RWPE2 (cell line): ENCODE data around the gene CAMK2A.

Experiments
- ATAC-seq: fragments of 200-7000 bp; cut with Tn5 transposase; 3 replicates; pipeline ENCODE4 v1.9.1; 2021; ENCODE audit warnings: low read depth
- DNase-seq: peaks from one replicate; pipeline ENCODE4 v3.0.0-alpha.2; 2020; ENCODE audit warnings: low spot score
- H3K27ac ChIP-seq: fragments of 450-650 bp; 2 replicates; pipeline ENCODE4 v1.5.1; 2017; ENCODE audit warnings: mild to moderate bottlenecking; ENCODE audit not compliant: poor library complexity, severe bottlenecking
- H3K27me3 ChIP-seq: fragments of 250-450 bp; sonication (Bioruptor Pico); 2 replicates; pipeline ENCODE4 v1.5.1; 2021; ENCODE audit warnings: mild to moderate bottlenecking, moderate library complexity; ENCODE audit not compliant: insufficient read depth, poor library complexity, severe bottlenecking
- H3K36me3 ChIP-seq: fragments of 250-450 bp; sonication (Bioruptor Pico); 2 replicates; pipeline ENCODE4 v1.5.1; 2020; ENCODE audit warnings: low read depth, mild to moderate bottlenecking, moderate library complexity
- H3K4me1 ChIP-seq: fragments of 250-450 bp; sonication (Bioruptor Pico); 2 replicates; pipeline ENCODE4 v1.5.1; 2021; ENCODE audit warnings: mild to moderate bottlenecking, moderate library complexity; ENCODE audit not compliant: insufficient read depth, poor library complexity, severe bottlenecking
- H3K4me3 ChIP-seq: fragments of 250-450 bp; sonication (Bioruptor Pico); 2 replicates; pipeline ENCODE4 v1.5.1; 2021; ENCODE audit warnings: mild to moderate bottlenecking, moderate library complexity; ENCODE audit not compliant: severe bottlenecking
- H3K9me3 ChIP-seq: fragments of 250-450 bp; sonication (Bioruptor Pico); 2 replicates; pipeline ENCODE4 v1.5.1; 2021; ENCODE audit warnings: mild to moderate bottlenecking, moderate library complexity; ENCODE audit not compliant: severe bottlenecking
- TF ChIP-seq, protein P1 (sequence below): fragments of 450-650 bp; IDR thresholded peaks from one replicate; pipeline ENCODE4 v1.5.1; 2017; ENCODE audit warnings: mild to moderate bottlenecking, moderate library complexity; ENCODE audit not compliant: poor library complexity, severe bottlenecking

Gene CAMK2A

DNA sequence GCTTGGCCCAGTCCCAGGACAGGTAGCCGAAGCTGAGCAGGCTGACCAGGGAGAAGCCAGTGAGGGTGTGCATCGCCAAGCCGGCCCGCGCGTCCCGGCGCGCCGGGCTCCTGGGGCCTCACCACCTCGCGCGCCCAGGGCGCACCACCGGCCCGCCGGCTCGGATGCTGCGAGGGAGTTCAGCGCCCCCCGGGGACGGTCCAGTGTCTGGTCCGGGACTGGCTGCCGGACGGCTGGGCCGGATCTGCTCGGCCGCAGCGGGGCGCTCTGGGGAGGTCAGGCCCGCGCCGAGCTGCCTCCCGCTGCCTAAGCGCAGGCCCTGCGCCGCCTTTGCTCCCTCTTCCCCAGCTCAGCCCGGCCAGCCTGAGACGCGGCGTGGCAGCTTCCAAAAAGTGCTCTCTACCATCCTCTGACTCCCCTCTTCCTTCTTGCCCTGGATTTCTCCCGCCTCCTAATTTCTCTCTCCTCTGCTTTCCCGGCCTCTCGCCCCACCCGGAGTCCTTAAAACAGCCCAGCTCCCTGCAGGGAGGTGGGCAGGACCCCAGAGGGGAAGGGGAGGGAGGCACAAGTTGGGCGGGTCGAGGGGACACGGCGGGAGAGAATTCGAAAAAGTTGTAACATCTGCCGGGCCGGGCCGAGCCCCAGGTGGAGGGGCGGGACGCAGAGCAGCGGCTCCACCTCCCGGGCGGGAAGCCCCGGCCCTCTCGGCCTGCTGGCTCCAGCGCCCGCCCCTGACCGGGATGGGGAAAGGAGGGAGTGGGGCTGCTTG is 12.9 kb upstream of the CAMK2A start, which contains the start of gene ARSI:
TSS of gene ARSI (minus strand) at position 605 of the 769 bp plus-strand sequence. CDS start at position 73, 532 bp downstream.
- no peaks in the 10 kb centered on the region for H3K9me3 ChIP-seq
- peak; percentile 71 for ATAC-seq
- peak; percentile 80 for DNase-seq
- H3K36me3 ChIP-seq, result no peaks in the 10 kb centered on the region
- peak within 1 kb of the TSS; percentile 23 for H3K4me3 ChIP-seq
- H3K27me3 ChIP-seq, result no peaks in the 10 kb centered on the region
- no peak within 1 kb of the TSS for H3K27ac ChIP-seq
- H3K4me1 ChIP-seq, result peaks cover 32% of the 10 kb centered on the region
- TF ChIP-seq, protein P1, sequence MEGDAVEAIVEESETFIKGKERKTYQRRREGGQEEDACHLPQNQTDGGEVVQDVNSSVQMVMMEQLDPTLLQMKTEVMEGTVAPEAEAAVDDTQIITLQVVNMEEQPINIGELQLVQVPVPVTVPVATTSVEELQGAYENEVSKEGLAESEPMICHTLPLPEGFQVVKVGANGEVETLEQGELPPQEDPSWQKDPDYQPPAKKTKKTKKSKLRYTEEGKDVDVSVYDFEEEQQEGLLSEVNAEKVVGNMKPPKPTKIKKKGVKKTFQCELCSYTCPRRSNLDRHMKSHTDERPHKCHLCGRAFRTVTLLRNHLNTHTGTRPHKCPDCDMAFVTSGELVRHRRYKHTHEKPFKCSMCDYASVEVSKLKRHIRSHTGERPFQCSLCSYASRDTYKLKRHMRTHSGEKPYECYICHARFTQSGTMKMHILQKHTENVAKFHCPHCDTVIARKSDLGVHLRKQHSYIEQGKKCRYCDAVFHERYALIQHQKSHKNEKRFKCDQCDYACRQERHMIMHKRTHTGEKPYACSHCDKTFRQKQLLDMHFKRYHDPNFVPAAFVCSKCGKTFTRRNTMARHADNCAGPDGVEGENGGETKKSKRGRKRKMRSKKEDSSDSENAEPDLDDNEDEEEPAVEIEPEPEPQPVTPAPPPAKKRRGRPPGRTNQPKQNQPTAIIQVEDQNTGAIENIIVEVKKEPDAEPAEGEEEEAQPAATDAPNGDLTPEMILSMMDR, result peak; percentile 64

DNA sequence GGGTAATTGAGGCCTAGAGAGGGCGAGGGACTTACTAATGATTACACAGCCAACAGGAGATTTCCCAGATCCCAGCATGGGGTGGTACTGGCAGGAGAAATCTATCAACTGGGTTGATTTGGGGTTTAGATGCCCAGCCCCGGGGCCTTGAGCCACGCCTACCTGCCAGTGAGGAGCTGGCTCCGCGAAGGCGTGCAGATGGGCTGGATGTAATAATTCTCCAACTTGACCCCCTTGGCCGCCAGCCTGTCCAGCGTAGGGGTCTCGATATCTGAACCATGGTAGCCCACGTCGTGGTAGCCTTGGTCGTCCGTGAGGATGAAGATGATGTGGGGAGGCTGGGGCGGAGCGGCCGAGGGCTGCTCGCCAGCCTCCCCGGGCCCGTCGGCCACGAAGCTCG is 12.3 kb upstream of the CAMK2A start:
- Histone ChIP-seq H3K4me3 (peak overlapping the region; percentile 23), H3K4me1 (peaks cover 32% of the 10 kb centered on the region), H3K36me3 (no peaks in the 10 kb centered on the region), H3K27me3 (no peaks in the 10 kb centered on the region), H3K9me3 (no peaks in the 10 kb centered on the region), H3K27ac (no peak overlapping the region)
- ATAC-seq, result no peak
- DNase-seq, result no peak
- TF ChIP-seq, protein P1, result no peak

DNA sequence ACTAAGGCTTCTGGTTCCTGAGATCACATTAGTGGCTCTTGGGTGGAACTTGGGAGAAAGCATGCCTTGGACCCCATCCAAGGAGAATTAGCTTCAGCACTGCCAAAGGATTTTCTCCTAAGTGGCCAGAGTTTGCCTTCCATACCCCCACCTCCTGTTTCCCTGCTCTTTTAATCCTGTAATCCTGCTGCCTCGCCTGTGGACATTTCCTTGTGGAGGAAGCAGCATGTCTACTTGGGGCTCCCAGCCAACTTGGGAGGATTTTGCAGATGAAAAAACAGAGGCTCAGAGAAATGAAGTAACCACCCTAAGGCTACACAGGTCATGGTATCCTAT is 11.6 kb upstream of the CAMK2A start:
- no peaks in the 10 kb centered on the region for H3K9me3 ChIP-seq
- H3K27ac ChIP-seq, result no peak overlapping the region
- no peaks in the 10 kb centered on the region for H3K27me3 ChIP-seq
- peaks cover 37% of the 10 kb centered on the region for H3K4me1 ChIP-seq
- no peak overlapping the region for H3K4me3 ChIP-seq
- TF ChIP-seq, protein P1, result no peak
- ATAC-seq (no peak), DNase-seq (no peak)
- no peaks in the 10 kb centered on the region for H3K36me3 ChIP-seq

DNA sequence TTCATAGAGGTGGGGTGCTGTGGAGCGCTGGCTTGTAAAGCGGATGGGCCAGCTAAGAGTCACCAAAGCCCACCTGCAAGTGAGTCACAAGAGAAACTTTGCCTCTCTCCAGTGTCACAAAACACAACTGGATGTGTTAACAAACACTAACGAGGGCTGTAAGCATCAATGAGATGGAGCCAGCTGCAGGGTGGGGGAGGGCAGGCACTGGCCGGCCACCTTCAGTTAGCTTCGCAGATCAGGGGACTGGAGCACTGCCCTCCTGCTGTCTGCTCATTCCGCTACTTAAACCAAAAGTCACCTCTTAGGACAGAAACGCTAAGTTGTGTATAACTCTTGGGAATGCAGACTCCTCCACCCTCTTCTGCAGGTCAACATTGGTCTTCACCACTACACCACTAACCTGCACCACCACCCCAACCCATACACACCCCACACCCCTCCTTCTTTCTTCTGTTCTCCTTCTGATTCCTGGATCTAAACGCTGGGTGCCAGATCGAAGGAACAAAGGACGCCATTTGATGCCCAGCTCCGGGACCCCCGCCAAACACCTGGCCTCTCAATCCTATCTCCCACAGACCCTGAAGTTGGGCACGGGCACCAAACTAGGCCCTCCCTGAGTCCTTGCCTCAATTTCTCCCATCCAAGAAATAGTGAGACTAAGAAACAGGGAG is 11.1 kb upstream of the CAMK2A start:
- Histone ChIP-seq H3K36me3 (no peaks in the 10 kb centered on the region), H3K9me3 (no peaks in the 10 kb centered on the region), H3K27ac (peak overlapping the region; percentile 78), H3K27me3 (no peaks in the 10 kb centered on the region), H3K4me1 (peaks cover 42% of the 10 kb centered on the region), H3K4me3 (no peak overlapping the region)
- ATAC-seq, result no peak
- TF ChIP-seq, protein P1, result no peak
- DNase-seq, result no peak
